COLO829 (cell line): ENCODE data around the gene GATA5.

Source experiments
- DNase-seq: peaks from one replicate; pipeline ENCODE4 v3.0.0; 2012; ENCODE audit warnings: low spot score

GATA5 gene

DNA sequence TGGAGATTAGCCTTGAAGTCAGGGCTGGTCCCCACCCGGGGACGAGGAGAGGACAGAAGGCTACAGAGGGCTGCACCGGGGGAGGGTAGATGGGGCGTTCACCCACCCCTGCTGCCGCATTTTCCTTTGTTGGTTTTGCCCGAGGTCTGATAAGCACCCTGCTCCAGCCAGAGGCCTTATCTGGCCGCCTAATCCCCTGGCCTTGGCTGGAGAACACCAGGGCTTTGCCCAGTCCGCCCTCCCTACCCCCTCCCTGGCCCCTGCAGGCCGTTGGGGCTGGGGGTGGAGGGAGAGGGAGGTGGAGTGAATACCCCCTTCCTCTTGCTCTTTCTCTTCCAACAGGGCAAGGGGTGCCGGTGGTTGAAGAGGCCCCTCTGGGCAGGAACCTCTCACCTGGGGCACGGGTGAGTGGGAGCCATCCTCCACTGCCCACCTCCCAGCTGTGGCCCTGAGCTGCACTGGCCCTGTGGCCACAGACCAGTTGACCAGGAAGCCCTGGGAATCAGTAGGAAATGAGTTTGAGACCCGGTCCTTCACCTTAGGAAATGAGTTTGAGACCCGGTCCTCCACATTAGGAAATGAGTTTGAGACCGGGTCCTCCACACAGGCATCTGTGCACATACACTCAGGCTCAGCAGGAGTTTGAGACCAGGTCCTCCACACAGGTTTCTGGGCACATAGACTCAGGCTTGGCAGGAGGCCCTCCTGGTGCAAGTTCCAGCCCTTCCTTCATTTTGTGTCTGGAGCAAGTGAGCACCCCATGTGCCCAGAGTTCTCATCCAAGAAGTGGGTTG is 12.0 kb upstream of the GATA5 start:
- no peak for DNase-seq

GRCh38 chr20:62487118-62487517 is 11.3 kb upstream of the GATA5 start:
- DNase-seq = no peak

GRCh38 chr20:62486484-62486883 is 10.7 kb upstream of the GATA5 start:
- DNase-seq = no peak

DNA sequence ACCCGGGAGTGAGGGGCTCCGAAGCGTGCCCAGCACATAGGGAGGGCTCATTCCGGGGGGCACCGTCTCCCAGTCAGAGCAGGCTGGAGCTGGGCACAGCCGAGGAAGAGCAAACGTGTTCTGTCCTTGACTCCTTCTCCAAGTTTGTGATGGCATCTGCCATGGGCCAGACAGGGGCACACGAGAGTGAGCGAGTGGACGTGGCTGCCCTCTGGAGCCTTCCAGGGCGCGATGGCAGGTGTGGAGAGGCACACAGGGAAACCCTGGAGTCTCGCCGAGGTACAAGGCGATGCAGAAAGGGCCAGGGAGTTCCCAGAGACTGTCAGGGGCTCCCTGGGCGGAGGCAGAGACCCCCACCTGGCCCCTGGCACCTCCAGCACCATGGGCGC is 9.9 kb upstream of the GATA5 start:
- no peak for DNase-seq

GRCh38 chr20:62485062-62485700 is 9.4 kb upstream of the GATA5 start:
- DNase-seq = no peak

DNA sequence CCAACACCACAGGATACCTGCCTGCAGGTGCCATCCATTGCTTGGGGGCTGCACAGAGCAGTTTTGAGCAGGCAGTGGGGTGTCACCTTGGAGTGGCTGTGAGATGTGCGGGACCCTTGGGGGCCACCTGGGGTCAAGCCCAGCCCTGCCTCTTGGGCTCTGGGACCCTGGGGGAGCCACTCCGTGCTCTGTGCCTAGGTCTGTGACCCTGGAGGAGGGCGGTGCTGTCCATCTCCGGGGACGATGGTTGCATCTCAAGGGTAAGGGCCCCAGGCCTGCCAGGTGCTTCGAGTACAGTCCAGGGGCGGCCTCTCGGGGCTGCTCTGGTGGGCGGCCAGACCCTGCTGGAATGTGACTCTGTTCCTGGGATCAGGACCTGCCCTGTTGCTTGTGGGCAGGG is 8.7 kb upstream of the GATA5 start:
- no peak for DNase-seq

DNA sequence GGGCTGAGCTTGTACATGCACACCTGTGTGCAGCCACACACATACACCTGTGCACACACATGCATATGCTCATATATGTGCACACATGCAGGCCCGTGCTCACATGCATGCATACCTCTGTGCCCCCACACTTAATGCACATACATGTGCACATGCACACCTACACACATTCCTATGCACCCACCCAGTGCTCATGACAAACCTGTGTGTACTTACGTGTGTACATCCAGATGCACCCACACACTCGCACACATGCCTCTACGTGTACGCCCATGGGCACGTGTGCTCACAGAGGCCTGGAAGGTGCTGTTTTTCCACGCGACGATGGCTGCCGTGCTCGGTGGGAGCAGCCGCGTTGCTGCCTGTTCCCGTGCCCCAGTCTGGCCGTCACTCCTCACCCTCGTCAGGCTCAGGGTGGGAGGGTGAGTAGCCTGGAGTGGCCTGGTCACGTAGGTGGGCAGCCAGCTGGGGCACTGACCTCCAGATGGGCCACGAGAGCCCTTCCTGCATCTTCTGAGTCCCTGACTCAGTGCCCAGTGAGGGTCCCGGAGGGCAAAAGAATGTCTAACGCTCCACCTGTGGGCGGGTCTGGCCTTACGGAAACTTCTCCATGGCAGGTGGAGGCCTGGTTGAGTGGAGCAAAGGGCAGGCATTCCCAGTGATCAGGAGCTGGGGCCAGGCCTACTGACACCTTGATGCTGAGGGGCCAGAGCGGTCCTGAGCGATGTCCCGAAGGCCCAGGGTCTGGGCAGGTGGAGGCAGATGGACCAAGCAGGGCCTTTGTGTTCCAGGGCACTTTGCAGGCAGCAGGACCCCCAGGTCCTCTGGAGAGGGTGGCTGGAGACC is 8.0 kb upstream of the GATA5 start:
- no peak for DNase-seq

DNA sequence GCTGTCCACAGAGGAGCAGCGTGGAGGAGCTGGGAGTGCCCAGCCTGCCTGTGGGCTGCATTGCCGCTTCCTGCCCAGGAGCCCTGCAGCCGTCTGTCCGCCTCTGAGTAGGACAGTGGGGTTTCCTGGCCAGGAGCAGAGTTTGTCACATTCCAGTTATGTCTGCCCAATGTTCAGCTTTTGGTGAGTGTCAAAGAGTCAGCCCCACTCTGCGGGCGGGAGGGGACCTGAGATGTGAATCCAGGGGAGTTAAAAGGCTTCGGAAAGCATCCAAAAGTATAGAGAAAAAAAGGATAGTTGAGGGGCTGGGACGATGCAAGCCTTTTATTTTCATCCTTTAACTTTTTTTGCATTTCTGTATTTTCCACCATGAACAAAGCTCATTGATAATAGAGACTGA is 7.2 kb upstream of the GATA5 start:
- DNase-seq = no peak

GRCh38 chr20:62482146-62482809 is 6.5 kb upstream of the GATA5 start:
- DNase-seq = no peak

- no peak for DNase-seq
Observed at GRCh38 chr20:62481425-62482145, 5.8 kb upstream of the GATA5 start.

- DNase-seq = peak; percentile 48
Observed at GRCh38 chr20:62480318-62480717, 4.5 kb upstream of the GATA5 start.

GRCh38 chr20:62479656-62480055 is 3.9 kb upstream of the GATA5 start:
- no peak for DNase-seq

DNA sequence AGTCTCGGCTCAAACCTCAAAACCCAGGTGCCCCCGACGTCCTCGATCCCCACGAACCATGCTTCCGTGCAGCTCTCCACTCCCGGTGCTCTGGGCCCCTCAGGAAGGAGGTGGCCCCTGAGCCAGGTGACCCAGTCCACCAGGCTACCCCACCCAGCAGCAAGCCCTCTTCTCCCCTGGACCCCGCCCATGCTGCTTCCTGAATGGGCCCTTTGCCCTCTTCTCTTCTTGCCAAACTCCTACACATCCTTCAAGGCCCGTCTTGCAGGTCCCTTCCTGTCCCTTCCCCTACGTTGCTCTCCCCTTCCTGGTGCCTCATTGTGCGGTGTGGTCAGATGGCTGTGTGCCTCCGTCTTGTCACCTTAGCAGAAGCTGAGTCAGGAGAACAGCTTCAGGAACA is 3.4 kb upstream of the GATA5 start:
- DNase-seq = no peak

DNA sequence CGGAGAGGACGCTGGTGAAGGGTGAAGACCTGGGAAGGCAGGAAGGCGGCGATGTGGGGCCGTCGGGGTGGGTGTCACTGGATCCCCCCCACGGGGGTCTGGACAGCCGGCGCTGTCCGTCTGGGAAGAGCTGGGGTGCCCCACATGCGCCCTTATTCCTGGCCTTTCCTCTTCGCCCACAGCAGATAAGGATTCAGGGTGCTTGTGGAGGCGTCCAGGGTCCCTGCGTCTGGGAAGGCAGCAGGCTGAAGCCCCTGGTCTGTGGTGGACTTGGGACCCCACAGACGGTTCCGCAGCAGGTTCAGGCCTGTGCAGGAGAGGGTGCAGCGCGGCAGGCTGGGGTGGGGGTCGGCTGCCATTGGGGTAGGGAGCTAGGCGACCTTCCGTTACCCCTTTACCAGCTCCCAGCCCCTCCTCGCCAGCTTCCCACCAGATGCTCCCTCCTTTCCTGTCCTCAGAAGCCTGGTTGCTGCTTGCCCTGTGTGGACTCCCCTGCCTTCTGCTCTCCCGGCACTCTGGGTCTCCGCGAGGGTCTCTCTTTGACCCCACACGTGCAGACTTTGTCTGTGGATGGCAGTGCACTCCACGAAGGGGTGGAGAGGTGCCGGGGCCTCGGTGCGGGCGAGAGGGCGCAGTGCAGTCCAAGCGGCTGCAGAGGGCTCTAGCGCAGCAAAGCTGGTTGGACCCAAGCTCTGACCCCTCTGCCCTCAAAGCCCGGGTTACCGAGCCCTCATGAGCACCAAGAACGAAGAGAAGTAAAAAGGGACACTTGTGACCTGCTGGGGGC is 2.1 kb upstream of the GATA5 start:
- DNase-seq = no peak

DNA sequence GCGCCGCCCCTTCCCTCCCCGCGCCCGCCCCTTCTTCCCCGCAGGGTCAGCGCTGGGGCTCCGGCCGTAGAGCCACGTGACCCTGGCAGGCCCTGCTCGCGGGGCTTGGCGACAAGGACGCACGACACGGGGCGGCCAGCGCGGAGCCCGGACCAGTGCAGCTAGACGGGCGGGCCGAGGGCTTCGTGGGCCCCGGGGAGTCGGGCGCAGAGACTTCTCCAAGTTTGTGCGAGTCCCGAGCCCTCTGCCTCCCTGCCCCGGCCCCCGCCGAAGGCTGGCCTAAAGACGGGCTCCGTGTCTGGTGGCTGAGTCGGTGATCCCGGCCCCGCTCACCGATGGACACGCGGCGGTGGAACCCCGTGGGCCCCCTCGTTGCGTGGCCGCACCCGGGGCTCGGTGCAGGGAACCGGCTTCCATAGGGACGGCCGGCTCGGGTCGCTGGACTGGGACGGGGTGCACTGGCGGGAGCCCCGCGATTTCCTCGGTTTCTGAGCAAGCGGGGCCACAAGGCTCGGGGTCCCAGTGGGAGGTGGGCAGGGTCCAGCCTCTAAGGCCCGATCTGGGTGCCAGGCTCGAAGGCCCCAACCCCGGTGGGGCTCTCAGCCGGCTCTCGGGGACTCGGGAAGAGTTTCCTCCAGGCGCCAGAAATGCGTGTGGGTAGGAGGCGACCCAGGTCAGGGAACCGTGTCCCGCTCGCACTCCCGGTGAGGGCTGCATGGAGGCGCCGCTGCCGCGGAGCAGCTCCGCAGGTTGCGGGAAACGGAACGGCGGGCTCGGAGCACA is 452 bp upstream of the GATA5 start:
- no peak for DNase-seq

DNA sequence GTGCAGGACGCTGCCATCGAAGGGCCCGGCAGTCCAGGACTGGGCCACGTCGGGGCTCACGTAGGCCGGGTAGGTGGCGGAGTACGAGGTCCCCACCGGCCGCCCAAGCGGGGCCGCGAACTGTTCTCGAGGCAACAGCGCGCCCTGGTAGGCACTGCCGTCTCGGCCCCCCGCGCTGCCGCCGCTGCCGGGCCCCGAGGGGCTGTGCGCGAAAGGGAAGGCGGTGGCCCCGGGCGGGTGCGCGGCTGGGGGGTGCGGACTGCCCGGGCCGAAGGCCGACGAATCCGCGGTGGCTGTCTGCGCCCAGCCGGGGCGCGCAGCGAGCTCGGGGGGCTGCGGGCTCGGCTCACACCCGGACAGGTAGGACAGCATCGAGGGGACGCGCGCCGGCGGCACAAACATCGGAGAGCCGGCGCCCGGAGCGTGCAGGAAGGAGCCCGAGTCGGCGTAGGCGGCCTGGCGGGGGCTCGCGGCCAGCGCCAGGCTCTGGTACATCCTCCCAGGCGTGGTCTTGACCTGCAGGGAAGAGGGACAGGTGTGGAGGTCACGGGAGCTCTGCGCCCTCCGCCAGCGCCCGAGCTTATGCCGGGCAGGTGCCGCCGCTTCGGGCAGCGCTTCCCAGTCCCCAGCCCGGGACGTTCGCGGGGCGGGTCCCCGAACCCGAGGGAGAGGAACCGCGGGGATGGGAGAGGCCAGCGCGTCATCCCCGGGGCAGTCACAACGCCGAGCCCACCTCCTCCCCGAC is 596 bp downstream of the GATA5 start:
- DNase-seq = no peak

DNA sequence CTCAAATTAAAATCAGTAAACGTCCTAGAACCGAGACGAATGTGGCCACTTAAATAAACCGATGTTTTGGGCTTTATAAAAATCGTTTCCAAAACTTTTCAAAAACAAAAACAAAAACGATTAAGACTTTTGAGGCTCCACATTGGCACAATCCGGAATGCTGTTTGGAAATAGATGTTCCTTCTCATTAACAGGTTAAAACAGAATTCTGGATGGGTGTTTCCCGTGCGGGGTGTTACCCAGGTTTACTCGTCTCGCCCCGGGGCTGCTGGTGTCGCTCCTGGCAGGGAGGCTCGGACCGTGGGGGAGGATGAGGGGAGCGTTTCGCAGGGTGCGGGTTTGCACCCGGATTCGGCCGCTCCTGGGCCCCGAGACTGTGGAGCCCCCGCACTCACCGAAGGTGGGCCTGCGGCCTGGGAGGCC is 1.2 kb downstream of the GATA5 start:
- DNase-seq = no peak

DNA sequence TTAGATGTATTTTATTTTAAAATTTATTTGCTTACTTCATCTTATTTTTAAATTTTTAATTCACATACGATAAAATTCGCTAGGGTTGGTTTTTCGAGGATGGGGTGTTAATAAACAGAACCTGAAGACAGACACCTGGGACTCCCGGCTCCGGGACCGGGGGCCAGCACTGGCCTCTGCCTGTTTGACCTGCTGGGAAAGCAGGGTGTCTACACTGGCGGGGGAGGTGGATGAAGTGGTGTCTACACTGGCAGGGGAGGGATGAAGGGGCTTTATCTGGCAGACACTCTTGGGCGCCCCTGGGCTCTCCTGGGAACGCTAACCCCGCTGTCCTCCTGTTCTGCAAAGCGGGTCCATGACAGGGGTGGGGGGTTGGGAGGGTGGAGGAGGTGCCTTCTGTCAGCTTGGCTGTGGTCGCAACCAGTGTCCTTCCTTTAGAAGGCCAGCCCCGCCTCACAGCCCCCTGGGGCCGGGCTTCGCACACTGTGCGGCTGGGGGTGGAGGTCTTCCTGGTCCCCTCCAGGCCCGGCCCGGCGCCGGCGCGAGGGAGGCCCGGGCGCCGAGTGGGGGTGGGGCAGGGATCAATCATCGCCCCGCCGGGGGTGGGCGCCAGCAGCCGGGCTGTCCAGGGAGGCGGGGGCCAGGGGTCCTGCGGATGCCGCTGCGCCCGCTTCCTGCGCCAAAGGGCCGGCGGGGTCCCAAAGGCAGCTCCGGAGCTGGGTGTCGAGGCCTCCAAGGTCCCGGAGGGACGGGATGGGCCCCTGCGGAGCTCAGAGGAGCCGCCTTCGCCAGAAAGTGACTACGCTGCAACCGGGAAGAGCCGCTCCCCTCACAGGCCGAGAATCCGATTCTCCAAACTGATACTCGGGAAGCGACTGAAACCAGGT is 1.8 kb downstream of the GATA5 start:
- DNase-seq = no peak
